ENCODE measurements around the gene EPHB6.

The EPHB6 gene

GRCh38 chr7:142880876-142881505 is 26.1 kb downstream of the EPHB6 start:
- DNase-seq (ENCODE audit: low spot score): peak; percentile 60

GRCh38 chr7:142881586-142882337 is 26.9 kb downstream of the EPHB6 start:
- no peak for DNase-seq (ENCODE audit: low spot score)

- DNase-seq (ENCODE audit: low spot score): no peak
Measured at GRCh38 chr7:142882338-142882678, 27.4 kb downstream of the EPHB6 start.

- no peak for DNase-seq (ENCODE audit: low spot score)
Measured at GRCh38 chr7:142883145-142883544, 28.3 kb downstream of the EPHB6 start.

GRCh38 chr7:142883571-142884285 is 28.9 kb downstream of the EPHB6 start:
- no peak for DNase-seq (ENCODE audit: low spot score)

GRCh38 chr7:142884286-142884640 is 29.4 kb downstream of the EPHB6 start:
- DNase-seq (ENCODE audit: low spot score): no peak

- no peak for DNase-seq (ENCODE audit: low spot score)
Measured at GRCh38 chr7:142885311-142886230, 30.7 kb downstream of the EPHB6 start, which contains the start of gene TRPV6. Gene TRPV6 (minus strand): TSS chr7:142885745.

- DNase-seq (ENCODE audit: low spot score): no peak
Measured at GRCh38 chr7:142886866-142887265, 32.0 kb downstream of the EPHB6 start.

- no peak for DNase-seq (ENCODE audit: low spot score)
Measured at GRCh38 chr7:142887282-142888015, 32.6 kb downstream of the EPHB6 start.

GRCh38 chr7:142889816-142890215 is 34.9 kb downstream of the EPHB6 start:
- no peak for DNase-seq (ENCODE audit: low spot score)

- no peak for DNase-seq (ENCODE audit: low spot score)
Measured at GRCh38 chr7:142890874-142891485, 36.1 kb downstream of the EPHB6 start.

GRCh38 chr7:142891490-142892082 is 36.7 kb downstream of the EPHB6 start:
- no peak for DNase-seq (ENCODE audit: low spot score)

GRCh38 chr7:142892951-142893350 is 38.1 kb downstream of the EPHB6 start:
- DNase-seq (ENCODE audit: low spot score): no peak

GRCh38 chr7:142894112-142894984 is 39.5 kb downstream of the EPHB6 start:
- no peak for DNase-seq (ENCODE audit: low spot score)

- no peak for DNase-seq (ENCODE audit: low spot score)
Measured at GRCh38 chr7:142894985-142895593, 40.2 kb downstream of the EPHB6 start.

GRCh38 chr7:142896151-142896550 is 41.3 kb downstream of the EPHB6 start:
- DNase-seq (ENCODE audit: low spot score): no peak

GRCh38 chr7:142896741-142897379 is 42.0 kb downstream of the EPHB6 start:
- no peak for DNase-seq (ENCODE audit: low spot score)

- DNase-seq (ENCODE audit: low spot score): no peak
Measured at GRCh38 chr7:142897691-142898090, 42.8 kb downstream of the EPHB6 start.

All from activated CD4-positive, alpha-beta T cell treated with anti-CD3 and anti-CD28 coated beads, Interleukin-2, Interleukin-4, amounts not matched to agents 100 ng/mL and 50 ng/mL, durations not matched to agents 16 hours and 8 hours (primary cell).